Esophagus (tissue), 2 donors: ENCODE measurements around the gene ADGRF5. TPM values are rescaled to one million over a fixed set of nuclear protein-coding genes. Genes with fewer than 3 reads are reported as not detected.
"Not testable (repeated sequence)": the region's sequence is repeated elsewhere in the genome, so short reads cannot be mapped to it uniquely, and the experiment has no call there.

Experiments
- H3K27ac ChIP-seq, 2 donors: one replicate each; pipeline ENCODE4 v1.5.1; 2013; ENCODE audit warnings: low read depth in 2 of 2, mild to moderate bottlenecking in 2 of 2, inconsistent platforms in 1 of 2, low read length in 1 of 2, moderate library complexity in 1 of 2
- H3K27me3 ChIP-seq, 2 donors: one replicate each; pipeline ENCODE4 v1.6.1; 2013; ENCODE audit warnings: low read length in 2 of 2, control low read depth in 1 of 2, mild to moderate bottlenecking in 1 of 2; ENCODE audit not compliant: insufficient read depth in 2 of 2, control insufficient read depth in 1 of 2
- H3K36me3 ChIP-seq, 2 donors: one replicate each; pipeline ENCODE4 v1.6.1; 2013; ENCODE audit warnings: low read length in 1 of 2; ENCODE audit not compliant: control insufficient read depth in 2 of 2, insufficient read depth in 2 of 2
- H3K4me1 ChIP-seq, 2 donors: one replicate each; pipeline ENCODE4 v1.6.1; 2013; ENCODE audit warnings: low read length in 1 of 2; ENCODE audit not compliant: control insufficient read depth in 2 of 2, insufficient read depth in 2 of 2
- H3K4me3 ChIP-seq, 2 donors: one replicate each; pipeline ENCODE4 v1.5.1; 2013; ENCODE audit warnings: low read length in 2 of 2, mild to moderate bottlenecking in 2 of 2, low read depth in 1 of 2, moderate library complexity in 1 of 2
- H3K9me3 ChIP-seq, 2 donors: one replicate each; pipeline ENCODE4 v1.6.1; 2013; ENCODE audit warnings: mild to moderate bottlenecking in 2 of 2, low read depth in 1 of 2, low read length in 1 of 2, moderate library complexity in 1 of 2; ENCODE audit not compliant: control insufficient read depth in 2 of 2, insufficient read depth in 1 of 2
- WGBS, 2 donors: extraction: QIAGEN DNeasy Blood & Tissue Kit; methylation state at CpG; one replicate each; pipeline ENCODE4 v1.1.7; 2013; 5-methylcytosine and 5-hydroxymethylcytosine counted together
- polyA plus RNA-seq, 2 donors: library from polyadenylated mRNA; stranded (reverse); fragments of 200-250 nt; gene quantifications; one replicate each; pipeline ENCODE4 v1.2.3, GENCODE V29; 2013
- donor health status: healthy with polysubstance abuse.
- donor health status: Bipolar disorder and iron deficiency.

ADGRF5 gene
- polyA plus RNA-seq, 2 donors, result 1.7 to 2.2 TPM

DNA sequence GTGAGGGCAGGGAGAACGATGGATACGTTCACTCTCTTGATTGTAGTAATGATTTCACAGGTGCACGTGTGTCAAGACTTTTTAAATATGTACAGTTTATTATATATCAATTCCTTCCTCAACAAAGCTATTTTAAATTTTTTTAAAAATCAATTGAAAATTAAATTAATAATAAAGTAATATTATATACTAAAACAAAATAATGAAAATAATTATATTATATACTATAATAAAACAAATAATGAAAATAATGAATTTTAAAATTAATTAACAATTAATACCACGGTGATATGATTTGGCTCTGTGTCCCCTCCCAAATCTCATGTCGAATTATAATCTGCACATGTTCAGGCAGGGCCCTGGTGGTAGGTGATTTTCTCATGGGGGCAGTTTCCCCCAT lies 42.7 kb downstream of the ADGRF5 start:
- Histone ChIP-seq H3K27me3 (no peaks in the 10 kb centered on the region), H3K4me1 (no peaks in the 10 kb centered on the region), H3K4me3 (no peak overlapping the region), H3K9me3 (no peaks in the 10 kb centered on the region), H3K27ac (no peak overlapping the region), H3K36me3 (no peaks in the 10 kb centered on the region)
- 94 to 95% methylated on average over 5 of the region's 5 CpGs for WGBS, 2 donors

- H3K4me1 ChIP-seq, result no peaks in the 10 kb centered on the region
- H3K9me3 ChIP-seq, result no peaks in the 10 kb centered on the region
- no peak overlapping the region for H3K4me3 ChIP-seq
- no peaks in the 10 kb centered on the region for H3K27me3 ChIP-seq
- H3K27ac ChIP-seq, result no peak overlapping the region
- no peaks in the 10 kb centered on the region for H3K36me3 ChIP-seq
- WGBS, 2 donors, result 25 to 29% methylated on average over 4 of the region's 4 CpGs
Observed at GRCh38 chr6:46876126-46876525, 45.6 kb downstream of the ADGRF5 start.

DNA sequence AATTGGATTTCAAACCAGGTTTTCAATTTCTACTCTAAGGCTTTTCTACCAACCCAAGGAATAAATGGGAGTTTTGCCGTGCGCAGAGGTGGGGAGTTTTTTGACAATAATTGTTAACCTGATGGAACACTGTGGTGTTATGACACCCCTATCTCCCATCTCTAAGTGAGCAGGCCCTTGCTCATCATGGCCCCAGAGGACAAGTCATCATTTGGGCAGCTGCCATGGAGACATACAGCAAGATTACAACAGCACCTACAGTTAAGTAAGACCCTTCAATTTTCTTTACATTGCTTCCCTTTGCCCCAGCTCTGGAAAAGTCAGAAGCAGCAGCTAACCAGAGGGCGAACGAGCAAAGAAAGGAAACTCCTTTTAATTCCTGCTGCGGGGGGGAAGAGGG lies 54.3 kb downstream of the ADGRF5 start:
- WGBS, 2 donors, result 74 to 89% methylated on average over 5 of the region's 5 CpGs
- H3K36me3 ChIP-seq, result no peaks in the 10 kb centered on the region
- H3K9me3 ChIP-seq, result no peaks in the 10 kb centered on the region
- H3K27ac ChIP-seq, result no peak overlapping the region
- no peaks in the 10 kb centered on the region for H3K27me3 ChIP-seq
- no peaks in the 10 kb centered on the region for H3K4me1 ChIP-seq
- no peak overlapping the region for H3K4me3 ChIP-seq

- 72 to 84% methylated on average over 2 of the region's 2 CpGs for WGBS, 2 donors
Observed at GRCh38 chr6:46865221-46865620, 56.5 kb downstream of the ADGRF5 start.

DNA sequence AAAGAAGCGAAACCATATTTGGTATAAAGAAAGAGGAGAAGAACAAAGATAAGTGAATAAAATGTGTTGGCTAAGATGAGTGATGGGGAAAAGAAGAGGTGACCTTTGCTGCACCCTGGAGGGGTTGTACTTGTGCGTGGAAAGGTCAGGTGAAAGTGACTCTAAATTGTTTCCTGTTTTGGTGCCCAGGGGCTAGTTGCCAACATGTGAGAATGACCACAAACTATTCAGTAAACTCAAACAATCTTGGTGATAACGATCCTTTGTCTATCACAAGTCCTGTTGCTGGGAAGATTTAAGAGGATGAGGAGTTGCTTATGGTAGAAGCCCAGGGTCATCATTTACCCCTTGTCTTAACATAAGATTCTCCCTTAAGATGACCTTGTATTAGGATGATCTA lies 57.9 kb downstream of the ADGRF5 start:
- Histone ChIP-seq H3K27ac (no peak overlapping the region), H3K9me3 (no peaks in the 10 kb centered on the region), H3K4me1 (no peaks in the 10 kb centered on the region), H3K4me3 (no peak overlapping the region), H3K36me3 (no peaks in the 10 kb centered on the region), H3K27me3 (no peaks in the 10 kb centered on the region)
- 71% methylated on average over 3 of the region's 3 CpGs for WGBS, 2 donors

More at GRCh38 chr6:46865221-46865620, 56.5 kb downstream of the ADGRF5 start:
- no peak overlapping the region for H3K4me3 ChIP-seq
- H3K27ac ChIP-seq, result no peak overlapping the region
- no peaks in the 10 kb centered on the region for H3K36me3 ChIP-seq
- no peaks in the 10 kb centered on the region for H3K27me3 ChIP-seq
- H3K4me1 ChIP-seq, result no peaks in the 10 kb centered on the region
- no peaks in the 10 kb centered on the region for H3K9me3 ChIP-seq

DNA sequence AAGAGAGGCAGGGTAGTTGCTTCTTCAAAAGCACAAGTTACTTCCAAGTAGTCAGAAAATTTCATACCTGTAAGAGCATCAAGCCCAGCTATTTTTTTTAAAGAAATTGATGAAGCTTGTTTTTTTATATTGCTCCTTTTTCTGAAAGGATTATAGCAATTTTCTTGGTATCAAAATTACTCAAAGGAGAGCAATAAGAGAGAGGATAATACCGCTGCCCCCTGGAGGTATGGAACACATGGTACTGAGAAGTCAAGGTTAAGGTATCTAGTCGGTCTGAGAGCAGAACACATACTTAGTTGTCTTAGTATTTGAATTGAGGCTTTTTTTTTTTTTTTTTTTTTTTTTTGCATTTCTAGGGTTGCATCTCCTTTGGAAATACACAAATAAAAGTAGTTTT lies 59.4 kb downstream of the ADGRF5 start:
- WGBS, 2 donors, result 68 to 70% methylated on average over 2 of the region's 2 CpGs
- Histone ChIP-seq H3K4me3 (no peak overlapping the region), H3K36me3 (no peaks in the 10 kb centered on the region), H3K27ac (no peak overlapping the region), H3K27me3 (no peaks in the 10 kb centered on the region), H3K9me3 (no peaks in the 10 kb centered on the region), H3K4me1 (no peaks in the 10 kb centered on the region)

- not testable (repeated sequence) for H3K4me3 ChIP-seq, H3K9me3 ChIP-seq, H3K36me3 ChIP-seq, H3K27me3 ChIP-seq, H3K4me1 ChIP-seq, H3K27ac ChIP-seq
- 29 to 33% methylated on average over 1 of the region's 1 CpG for WGBS, 2 donors
Observed at GRCh38 chr6:46855966-46856365, 65.8 kb downstream of the ADGRF5 start.

- not testable (repeated sequence) for H3K36me3 ChIP-seq, H3K27me3 ChIP-seq, H3K4me1 ChIP-seq, H3K4me3 ChIP-seq, H3K27ac ChIP-seq, H3K9me3 ChIP-seq
- 62 to 73% methylated on average over 4 of the region's 4 CpGs for WGBS, 2 donors
Observed at GRCh38 chr6:46851576-46851975, 70.2 kb downstream of the ADGRF5 start.

- Histone ChIP-seq H3K4me3 (no peak overlapping the region), H3K27ac (no peak overlapping the region), H3K36me3 (no peaks in the 10 kb centered on the region), H3K27me3 (no peaks in the 10 kb centered on the region), H3K9me3 (no peaks in the 10 kb centered on the region), H3K4me1 (no peaks in the 10 kb centered on the region)
- 75 to 83% methylated on average over 2 of the region's 2 CpGs for WGBS, 2 donors
Observed at GRCh38 chr6:46850792-46851191, 70.9 kb downstream of the ADGRF5 start.

GRCh38 chr6:46849361-46849690 lies 72.4 kb downstream of the ADGRF5 start:
- no peaks in the 10 kb centered on the region for H3K36me3 ChIP-seq
- no peaks in the 10 kb centered on the region for H3K9me3 ChIP-seq
- no peaks in the 10 kb centered on the region for H3K4me1 ChIP-seq
- no peak overlapping the region for H3K4me3 ChIP-seq
- H3K27ac ChIP-seq, result no peak overlapping the region
- 31 to 64% methylated on average over 5 of the region's 5 CpGs for WGBS, 2 donors
- H3K27me3 ChIP-seq, result no peaks in the 10 kb centered on the region
